ENCODE measurements around the gene TAF8. TPM values are rescaled to one million over a fixed set of nuclear protein-coding genes. Genes with fewer than 3 reads are reported as not detected.

Gene TAF8
- polyA plus RNA-seq, 1 donor (not counting 4 experiments of a cell fraction or from before 2014, with no cell fraction given): 15.9 TPM

- Histone ChIP-seq H2AFZ (ENCODE audit: control insufficient read depth, low read length) (no peak overlapping the region), H3K79me2 (ENCODE audit: control insufficient read depth, insufficient read depth, low read length) (no peaks in the 10 kb centered on the region), H3K9me1 (ENCODE audit: control insufficient read depth, extremely low read depth, insufficient read depth, low read length) (no peaks in the 10 kb centered on the region), H3K4me2 (ENCODE audit: control insufficient read depth, extremely low read depth, insufficient read depth, low read depth, low read length) (peak overlapping the region; percentile 15), H3K9me3 (ENCODE audit: control insufficient read depth, low read depth, low read length) (no peaks in the 10 kb centered on the region), H3K4me3 (ENCODE audit: control insufficient read depth in 2 of 3, extremely low read depth in 1 of 3, insufficient read depth in 2 of 3, low read depth in 1 of 3, low read length in 3 of 3) (no peak overlapping the region), H3K9ac (ENCODE audit: control insufficient read depth, extremely low read depth, insufficient read depth, low read length) (no peak overlapping the region), H3K36me3 (ENCODE audit: control insufficient read depth in 2 of 2, extremely low read depth in 1 of 2, insufficient read depth in 2 of 2, low read length in 2 of 2) (no peaks in the 10 kb centered on the region), H3K4me1 (ENCODE audit: control insufficient read depth, extremely low read depth, insufficient read depth, low read length) (peaks cover 13% of the 10 kb centered on the region), H3K27me3 (ENCODE audit: control insufficient read depth, extremely low read depth, insufficient read depth, low read length) (no peaks in the 10 kb centered on the region), H3K27ac (ENCODE audit: control insufficient read depth, insufficient read depth, low read length) (no peak overlapping the region), H4K20me1 (ENCODE audit: control insufficient read depth, extremely low read depth, insufficient read depth, low read length) (no peaks in the 10 kb centered on the region)
- peak; percentile 82 for DNase-seq (ENCODE audit: low read depth, low spot score)
- FAIRE-seq: peak; percentile 78
- TF ChIP-seq CTCF (optimal IDR thresholded peaks at IDR 0.05 in 1 of 3, IDR thresholded peaks at IDR 0.05 in 1 of 3, conservative IDR thresholded peaks at IDR 0.05 in 1 of 3; ENCODE audit: extremely low read depth in 1 of 3, insufficient read depth in 2 of 3, low read length in 3 of 3): no peak
- dilution Hi-C loops (cut with MboI; ENCODE audit: extremely low pct_ligation_motif_present, low sequenced_read_pairs): no loop called here
Measured at GRCh38 chr6:42088101-42088591, 37.8 kb downstream of the TAF8 start.

- Histone ChIP-seq H3K4me1 (ENCODE audit: control insufficient read depth, extremely low read depth, insufficient read depth, low read length) (peaks cover 13% of the 10 kb centered on the region), H2AFZ (ENCODE audit: control insufficient read depth, low read length) (no peak overlapping the region), H3K27me3 (ENCODE audit: control insufficient read depth, extremely low read depth, insufficient read depth, low read length) (no peaks in the 10 kb centered on the region), H3K9me3 (ENCODE audit: control insufficient read depth, low read depth, low read length) (no peaks in the 10 kb centered on the region), H4K20me1 (ENCODE audit: control insufficient read depth, extremely low read depth, insufficient read depth, low read length) (no peaks in the 10 kb centered on the region), H3K4me3 (ENCODE audit: control insufficient read depth in 2 of 3, extremely low read depth in 1 of 3, insufficient read depth in 2 of 3, low read depth in 1 of 3, low read length in 3 of 3) (no peak overlapping the region), H3K79me2 (ENCODE audit: control insufficient read depth, insufficient read depth, low read length) (no peaks in the 10 kb centered on the region), H3K9ac (ENCODE audit: control insufficient read depth, extremely low read depth, insufficient read depth, low read length) (no peak overlapping the region), H3K27ac (ENCODE audit: control insufficient read depth, insufficient read depth, low read length) (no peak overlapping the region), H3K36me3 (ENCODE audit: control insufficient read depth in 2 of 2, extremely low read depth in 1 of 2, insufficient read depth in 2 of 2, low read length in 2 of 2) (no peaks in the 10 kb centered on the region), H3K4me2 (ENCODE audit: control insufficient read depth, extremely low read depth, insufficient read depth, low read depth, low read length) (no peak overlapping the region), H3K9me1 (ENCODE audit: control insufficient read depth, extremely low read depth, insufficient read depth, low read length) (no peaks in the 10 kb centered on the region)
- dilution Hi-C loops (cut with MboI; ENCODE audit: extremely low pct_ligation_motif_present, low sequenced_read_pairs): no loop called here
- FAIRE-seq (no peak), DNase-seq (ENCODE audit: low read depth, low spot score) (no peak)
- no peak for TF ChIP-seq EZH2 (IDR thresholded peaks at IDR 0.05; ENCODE audit: low read length)
- no peak for TF ChIP-seq CTCF (optimal IDR thresholded peaks at IDR 0.05 in 1 of 3, IDR thresholded peaks at IDR 0.05 in 1 of 3, conservative IDR thresholded peaks at IDR 0.05 in 1 of 3; ENCODE audit: extremely low read depth in 1 of 3, insufficient read depth in 2 of 3, low read length in 3 of 3)
Measured at GRCh38 chr6:42090819-42091717, 40.7 kb downstream of the TAF8 start.
